DND-41 (cell line): ENCODE results near the gene IREB2.

Source experiments
- ATAC-seq: fragments of 200-7000 bp; cut with Tn5 transposase; 3 replicates; pipeline ENCODE4 v1.9.1; 2021; ENCODE audit warnings: low read depth; ENCODE audit not compliant: insufficient read depth
- DNase-seq: peaks from one replicate; pipeline ENCODE4 v3.0.0-alpha.2; 2020
- H2AFZ ChIP-seq: 2 replicates; pipeline ENCODE4 v1.6.0; 2012; ENCODE audit warnings: low read depth, low read length
- H3K27ac ChIP-seq: 2 replicates; pipeline ENCODE4 v1.5.1; 2012; ENCODE audit warnings: low read length, inconsistent platforms
- H3K27me3 ChIP-seq: fragments of 200-600 bp; sonication (generic); 2 replicates; pipeline ENCODE4 v1.6.0; 2012; ENCODE audit warnings: low read length, mild to moderate bottlenecking, inconsistent platforms; ENCODE audit not compliant: insufficient read depth, poor library complexity
- H3K36me3 ChIP-seq: 2 replicates; pipeline ENCODE4 v1.5.1; 2012; ENCODE audit warnings: low read length, inconsistent platforms; ENCODE audit not compliant: insufficient read depth
- H3K4me1 ChIP-seq: 2 replicates; pipeline ENCODE4 v1.5.1; 2012; ENCODE audit warnings: mild to moderate bottlenecking, low read length; ENCODE audit not compliant: insufficient read depth
- H3K4me2 ChIP-seq: 2 replicates; pipeline ENCODE4 v1.6.0; 2012; ENCODE audit warnings: mild to moderate bottlenecking, moderate library complexity, low read length, inconsistent platforms; ENCODE audit not compliant: insufficient read depth
- H3K4me3 ChIP-seq, 2 experiments: fragments of 200-600 bp in 1 of 2; shearing (Covaris generic) in 1 of 2; 2 replicates each; pipeline ENCODE4 v1.5.1; 2012 to 2016; ENCODE audit warnings: inconsistent platforms in 2 of 2, low read length in 2 of 2, mild to moderate bottlenecking in 2 of 2, low read depth in 1 of 2, moderate library complexity in 1 of 2
- H3K79me2 ChIP-seq: 2 replicates; pipeline ENCODE4 v1.6.0; 2012; ENCODE audit warnings: low read length, inconsistent platforms; ENCODE audit not compliant: insufficient read depth
- H3K9ac ChIP-seq: 2 replicates; pipeline ENCODE4 v1.6.0; 2012; ENCODE audit warnings: low read depth, mild to moderate bottlenecking, inconsistent platforms, low read length, moderate library complexity
- H3K9me3 ChIP-seq: 2 replicates; pipeline ENCODE4 v1.5.1; 2012; ENCODE audit warnings: low read length, moderate library complexity, mild to moderate bottlenecking, inconsistent platforms; ENCODE audit not compliant: insufficient read depth, severe bottlenecking
- H4K20me1 ChIP-seq: 2 replicates; pipeline ENCODE4 v1.6.0; 2012; ENCODE audit warnings: low read length; ENCODE audit not compliant: insufficient read depth
- EZH2 ChIP-seq: IDR thresholded peaks from 3 replicates; pipeline ENCODE4 v1.6.1; 2012; ENCODE audit warnings: borderline replicate concordance, low read depth, mild to moderate bottlenecking, moderate library complexity, low read length, inconsistent platforms; ENCODE audit not compliant: severe bottlenecking
- TF ChIP-seq, protein P1 (sequence below): IDR thresholded peaks from 2 replicates; pipeline ENCODE4 v1.5.1; 2012; ENCODE audit warnings: borderline replicate concordance, low read length, moderate library complexity, mild to moderate bottlenecking; ENCODE audit not compliant: poor library complexity, severe bottlenecking; ENCODE audit errors: extremely low read depth

Gene IREB2

DNA sequence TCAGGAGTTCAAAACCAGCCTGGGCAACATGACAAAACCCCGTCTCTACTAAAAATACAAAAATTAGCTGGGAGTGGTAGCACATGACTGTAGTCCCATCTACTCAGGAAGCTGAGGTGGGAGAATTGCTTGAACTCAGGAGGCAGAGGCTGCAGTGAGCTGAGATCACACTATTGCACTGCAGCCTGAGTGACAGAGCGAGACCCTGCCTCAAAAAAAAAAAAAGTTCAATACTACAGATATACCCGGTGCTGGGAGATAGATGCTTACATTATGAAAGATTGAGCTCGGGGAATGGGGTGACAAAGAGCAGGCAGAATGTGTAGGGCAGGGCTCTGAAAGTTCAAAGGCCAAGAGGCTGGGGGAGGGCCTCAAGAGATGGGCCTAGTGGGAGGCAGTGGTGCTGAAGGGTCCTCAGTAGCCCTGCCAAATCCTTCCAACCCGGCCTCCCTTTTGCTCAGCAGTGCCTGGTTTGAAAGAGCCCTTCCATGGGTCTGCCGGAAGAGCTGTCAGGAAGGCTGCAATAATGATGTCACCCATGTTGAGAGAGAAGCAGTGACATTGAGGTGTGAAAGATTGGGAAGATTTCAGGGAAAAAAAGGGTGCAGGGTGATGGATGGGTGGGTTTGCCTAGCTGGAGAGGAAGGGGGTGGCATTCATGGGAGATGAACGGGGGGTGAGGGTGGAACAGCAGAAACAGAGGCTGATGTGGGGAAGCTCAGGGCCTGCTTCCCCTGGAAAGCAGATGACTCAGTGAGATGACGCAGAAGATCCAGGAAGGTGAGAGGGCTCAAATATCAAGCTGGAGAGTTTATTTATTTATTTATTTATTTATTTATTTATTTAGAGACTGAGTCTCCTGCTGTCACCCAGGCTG, 20.0 kb upstream of the IREB2 start:
- H3K9me3 ChIP-seq, result no peaks in the 10 kb centered on the region
- 0 out of 2 replicates have a peak, but pooled peaks cover 2% of the 10 kb centered on the region for H3K4me1 ChIP-seq
- H4K20me1 ChIP-seq, result no peaks in the 10 kb centered on the region
- ATAC-seq (no peak), DNase-seq (no peak)
- H3K79me2 ChIP-seq, result no peaks in the 10 kb centered on the region
- H3K4me2 ChIP-seq, result no peak overlapping the region
- TF ChIP-seq, protein P1, sequence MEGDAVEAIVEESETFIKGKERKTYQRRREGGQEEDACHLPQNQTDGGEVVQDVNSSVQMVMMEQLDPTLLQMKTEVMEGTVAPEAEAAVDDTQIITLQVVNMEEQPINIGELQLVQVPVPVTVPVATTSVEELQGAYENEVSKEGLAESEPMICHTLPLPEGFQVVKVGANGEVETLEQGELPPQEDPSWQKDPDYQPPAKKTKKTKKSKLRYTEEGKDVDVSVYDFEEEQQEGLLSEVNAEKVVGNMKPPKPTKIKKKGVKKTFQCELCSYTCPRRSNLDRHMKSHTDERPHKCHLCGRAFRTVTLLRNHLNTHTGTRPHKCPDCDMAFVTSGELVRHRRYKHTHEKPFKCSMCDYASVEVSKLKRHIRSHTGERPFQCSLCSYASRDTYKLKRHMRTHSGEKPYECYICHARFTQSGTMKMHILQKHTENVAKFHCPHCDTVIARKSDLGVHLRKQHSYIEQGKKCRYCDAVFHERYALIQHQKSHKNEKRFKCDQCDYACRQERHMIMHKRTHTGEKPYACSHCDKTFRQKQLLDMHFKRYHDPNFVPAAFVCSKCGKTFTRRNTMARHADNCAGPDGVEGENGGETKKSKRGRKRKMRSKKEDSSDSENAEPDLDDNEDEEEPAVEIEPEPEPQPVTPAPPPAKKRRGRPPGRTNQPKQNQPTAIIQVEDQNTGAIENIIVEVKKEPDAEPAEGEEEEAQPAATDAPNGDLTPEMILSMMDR, result no peak
- no peak for TF ChIP-seq EZH2
- H3K27ac ChIP-seq, result no peak overlapping the region
- no peak overlapping the region for H3K4me3 ChIP-seq
- no peak overlapping the region for H3K9ac ChIP-seq
- H3K36me3 ChIP-seq, result no peaks in the 10 kb centered on the region
- no peak overlapping the region for H2AFZ ChIP-seq
- H3K27me3 ChIP-seq, result no peaks in the 10 kb centered on the region

DNA sequence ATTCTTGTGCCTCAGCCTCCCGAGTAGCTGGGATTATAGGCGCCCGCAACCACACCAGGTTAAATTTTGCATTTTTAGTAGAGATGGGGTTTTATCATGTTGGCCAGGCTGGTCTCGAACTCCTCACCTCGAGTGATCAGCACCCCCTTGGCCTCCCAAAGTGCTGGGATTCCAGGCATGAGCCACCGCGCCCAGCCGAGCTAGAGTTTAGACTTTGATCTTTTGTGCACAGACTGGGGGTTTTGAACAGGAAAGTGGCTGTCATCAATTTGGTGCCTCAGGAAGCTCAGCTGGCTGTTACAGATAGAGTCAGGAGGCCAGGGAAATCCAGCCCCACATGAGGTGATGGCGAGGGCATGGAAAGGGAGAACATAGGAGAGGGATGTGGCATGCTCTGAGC, 19.3 kb upstream of the IREB2 start:
- no peak for TF ChIP-seq EZH2
- TF ChIP-seq, protein P1, result no peak
- H4K20me1 ChIP-seq, result no peaks in the 10 kb centered on the region

DNA sequence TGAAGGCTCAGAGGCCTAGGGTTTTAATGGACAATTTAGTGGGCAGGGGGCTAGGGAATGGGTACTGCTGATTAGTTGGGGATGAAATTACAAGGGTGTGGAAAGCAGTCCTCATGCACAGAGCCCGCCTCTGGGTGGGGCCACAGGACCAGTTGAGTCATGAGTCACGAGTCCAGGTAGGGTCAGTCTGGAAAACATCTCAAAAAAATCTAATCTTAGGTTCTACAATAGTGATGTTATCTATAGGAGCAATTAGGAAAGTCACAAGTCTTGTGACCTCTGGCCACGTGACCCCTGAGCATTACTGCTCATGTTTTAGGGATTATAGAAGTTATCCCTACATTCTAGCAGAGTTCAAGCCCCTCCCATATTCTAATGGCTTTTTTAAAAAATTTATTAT, 18.6 kb upstream of the IREB2 start:
- Histone ChIP-seq H3K4me1 (peaks cover 5% of the 10 kb centered on the region; the same call in 1 of the 2 replicates), H3K27ac (no peak overlapping the region), H4K20me1 (no peaks in the 10 kb centered on the region), H3K27me3 (no peaks in the 10 kb centered on the region), H3K79me2 (no peaks in the 10 kb centered on the region), H2AFZ (no peak overlapping the region), H3K36me3 (no peaks in the 10 kb centered on the region), H3K9me3 (no peaks in the 10 kb centered on the region), H3K9ac (no peak overlapping the region), H3K4me2 (no peak overlapping the region), H3K4me3 (no peak overlapping the region)
- ATAC-seq, result no peak
- no peak for TF ChIP-seq EZH2
- TF ChIP-seq, protein P1, result no peak
- no peak for DNase-seq

More for the DNA sequence above, 19.3 kb upstream of the IREB2 start:
- Histone ChIP-seq H3K36me3 (no peaks in the 10 kb centered on the region), H3K4me3 (no peak overlapping the region), H3K27me3 (no peaks in the 10 kb centered on the region), H3K9me3 (no peaks in the 10 kb centered on the region), H2AFZ (no peak overlapping the region), H3K9ac (no peak overlapping the region), H3K4me2 (no peak overlapping the region), H3K4me1 (0 out of 2 replicates have a peak, but pooled peaks cover 2% of the 10 kb centered on the region), H3K79me2 (no peaks in the 10 kb centered on the region), H3K27ac (no peak overlapping the region)
- ATAC-seq (no peak), DNase-seq (no peak)
